ENCODE measurements around the gene PLB1.

- TF ChIP-seq POLR2AphosphoS5 (IDR thresholded peaks at IDR 0.05) (no peak), POLR2A (IDR thresholded peaks at IDR 0.05) (no peak), EP300 (IDR thresholded peaks at IDR 0.05) (no peak), CTCF (IDR thresholded peaks at IDR 0.05) (no peak)
Measured at GRCh38 chr2:28530782-28531181, 34.9 kb downstream of the PLB1 start.
